B cell (primary cell): ENCODE measurements around the gene RAB11B. TPM values are rescaled to one million over a fixed set of nuclear protein-coding genes. Genes with fewer than 3 reads are reported as not detected.
"Not testable (repeated sequence)": the region's sequence is repeated elsewhere in the genome, so short reads cannot be mapped to it uniquely, and the experiment has no call there.

Source experiments
- ATAC-seq: fragments of 200-7000 bp; cut with Tn5 transposase; one replicate; pipeline ENCODE4 v1.10.0; 2021; ENCODE audit warnings: low read depth, mild to moderate bottlenecking, moderate number of reproducible peaks, moderate library complexity
- CTCF ChIA-PET: fragments of 350-600 bp; sonication (Branson Sonifier 250); formaldehyde crosslinking; loops from one replicate; lab custom pipeline; 2021; ENCODE audit warnings: antibody characterized with exemption, inconsistent platforms; lab: Charles Lee
- POLR2A ChIA-PET: fragments of 350-600 bp; sonication (Branson Sonifier 250); formaldehyde crosslinking; loops from one replicate; lab custom pipeline; 2021; ENCODE audit warnings: antibody characterized with exemption; lab: Charles Lee
- DNase-seq: peaks from one replicate; pipeline ENCODE4 v3.0.0; 2013
- H2AFZ ChIP-seq: 2 replicates; pipeline ENCODE4 v1.6.1; 2012; ENCODE audit warnings: mild to moderate bottlenecking, low read depth, low read length; ENCODE audit not compliant: insufficient read depth, poor library complexity, severe bottlenecking
- H3K27ac ChIP-seq, 2 donors: 1 replicate in 1 of 2; 2 replicates in 1 of 2; pipeline ENCODE4 v1.5.1; 2012 to 2013; ENCODE audit warnings: low read length in 2 of 2, mild to moderate bottlenecking in 2 of 2, moderate library complexity in 1 of 2
- H3K27me3 ChIP-seq, 4 experiments: fragments of 200-600 bp in 1 of 4; sonication (generic) in 1 of 4; replicated peaks in 1 of 4; 1 replicate in 2 of 4; 2 replicates in 2 of 4; pipeline versions ENCODE4 v1.6.1 to v1.7.0; 2013 to 2016; ENCODE audit warnings: low read length in 3 of 4, mild to moderate bottlenecking in 2 of 4, mixed read lengths in 1 of 4, moderate library complexity in 1 of 4; ENCODE audit not compliant: insufficient read depth in 4 of 4, control insufficient read depth in 3 of 4; ENCODE audit errors: control extremely low read depth in 1 of 4
- H3K36me3 ChIP-seq, 2 experiments: replicated peaks in 1 of 2; 1 replicate in 1 of 2; 2 replicates in 1 of 2; pipeline versions ENCODE4 v1.6.1 to v1.7.1; 2013; ENCODE audit warnings: low read length in 1 of 2; ENCODE audit not compliant: insufficient read depth in 2 of 2, control insufficient read depth in 1 of 2; ENCODE audit errors: control extremely low read depth in 1 of 2, extremely low read depth in 1 of 2
- H3K4me1 ChIP-seq, 2 donors: fragments of 200-600 bp in 1 of 2; sonication (generic) in 1 of 2; 1 replicate in 1 of 2; 2 replicates in 1 of 2; pipeline versions ENCODE4 v1.5.1 to v1.6.1; 2013 to 2017; ENCODE audit warnings: low read length in 2 of 2; ENCODE audit not compliant: control insufficient read depth in 2 of 2, insufficient read depth in 2 of 2
- H3K4me2 ChIP-seq: replicated peaks from 2 replicates; pipeline ENCODE3; 2012; ENCODE audit warnings: mild to moderate bottlenecking, low read depth, low read length; ENCODE audit not compliant: poor library complexity, severe bottlenecking
- H3K4me3 ChIP-seq, 5 experiments: fragments of 200-600 bp in 1 of 5; sonication (generic) in 1 of 5; 1 replicate in 3 of 5; 2 replicates in 2 of 5; pipeline versions ENCODE4 v1.5.1 to v1.7.0; 2011 to 2016; ENCODE audit warnings: low read length in 4 of 5, mild to moderate bottlenecking in 4 of 5, low read depth in 2 of 5, control low read depth in 1 of 5, moderate library complexity in 1 of 5; ENCODE audit not compliant: insufficient read depth in 1 of 5; ENCODE audit errors: control extremely low read depth in 1 of 5, extremely low read depth in 1 of 5
- H3K79me2 ChIP-seq: fragments of 200-600 bp; sonication (generic); one replicate; pipeline ENCODE4 v1.6.0; 2016; ENCODE audit warnings: low read length; ENCODE audit not compliant: control insufficient read depth, insufficient read depth
- H3K9ac ChIP-seq: fragments of 200-600 bp; sonication (generic); 2 replicates; pipeline ENCODE4 v1.6.1; 2017; ENCODE audit warnings: mild to moderate bottlenecking, low read length, moderate library complexity
- H3K9me3 ChIP-seq, 3 donors: one replicate each; pipeline versions ENCODE4 v1.6.1 to v1.7.1; 2013; ENCODE audit warnings: low read length in 2 of 3; ENCODE audit not compliant: control insufficient read depth in 2 of 3, insufficient read depth in 1 of 3; ENCODE audit errors: control extremely low read depth in 1 of 3
- H4K20me1 ChIP-seq: 2 replicates; pipeline ENCODE4 v1.6.0; 2012; ENCODE audit warnings: mild to moderate bottlenecking, low read length; ENCODE audit not compliant: insufficient read depth, control insufficient read depth, poor library complexity, severe bottlenecking
- H3K27ac Mint-ChIP-seq: one replicate; pipeline ENCODE4 v1.8.0; 2021; ENCODE audit warnings: mixed read lengths
- H3K27me3 Mint-ChIP-seq: one replicate; pipeline ENCODE4 v1.8.0; 2021; ENCODE audit warnings: mixed read lengths
- H3K4me1 Mint-ChIP-seq: one replicate; pipeline ENCODE4 v1.8.0; 2021; ENCODE audit warnings: mixed read lengths
- H3K4me3 Mint-ChIP-seq: one replicate; pipeline ENCODE4 v1.8.0; 2021; ENCODE audit warnings: mixed read lengths
- H3K9me3 Mint-ChIP-seq: one replicate; pipeline ENCODE4 v1.8.0; 2022; ENCODE audit warnings: mixed read lengths; ENCODE audit not compliant: insufficient read depth
- CTCF ChIP-seq: fragments of 200-600 bp; IDR thresholded peaks from one replicate; pipeline ENCODE4 v1.8.0; 2022; ENCODE audit warnings: antibody characterized with exemption, mild to moderate bottlenecking
- EZH2 ChIP-seq: IDR thresholded peaks from 2 replicates; pipeline ENCODE4 v1.6.1; 2012; ENCODE audit warnings: borderline replicate concordance, low read depth, mild to moderate bottlenecking, moderate library complexity, low read length; ENCODE audit not compliant: insufficient read depth, poor library complexity, severe bottlenecking
- WGBS: methylation state at CpG from one replicate; pipeline ENCODE4 v1.1.5; 2013; ENCODE audit warnings: missing lambda C conversion rate; ENCODE audit not compliant: insufficient coverage; 5-methylcytosine and 5-hydroxymethylcytosine counted together
- intact Hi-C: fragments of 100-400 bp; cut with micrococcal nuclease; formaldehyde crosslinking; loops from one replicate; pipeline ENCODE4 v1.10.0; 2022
- polyA minus RNA-seq: library from RNA; depleted of rRNA, polyadenylated mRNA; stranded (reverse); fragments of >200 nt; gene quantifications from 2 replicates; pipeline ENCODE4 v1.2.3, GENCODE V29; 2012
- polyA plus RNA-seq: library from polyadenylated mRNA; depleted of rRNA; stranded (reverse); fragments of >200 nt; gene quantifications from 2 replicates; pipeline ENCODE4 v1.2.3, GENCODE V29; 2012
- total RNA-seq, 2 donors: library from RNA; stranded (reverse); fragments of 120-200 nt in 1 of 2; gene quantifications; 1 replicate in 1 of 2; 2 replicates in 1 of 2; pipeline versions ENCODE4 v1.2.3 to v1.2.4, GENCODE V29; 2013 to 2022

The RAB11B gene
- total RNA-seq: 126 and 130 TPM in 2 replicates
- 6.3 TPM for total RNA-seq (2013)
- polyA plus RNA-seq: 165 and 190 TPM in 2 replicates
- polyA minus RNA-seq: 70.0 and 129 TPM in 2 replicates

GRCh38 chr19:8389891-8390616 lies at the start of gene RAB11B:
Gene RAB11B, plus strand, starts transcription at chr19:8390360. Its CDS starts 57 bp downstream, at chr19:8390417.
- H3K27ac ChIP-seq: peak within 1 kb of the TSS; percentile 70 to 96
- Mint-ChIP-seq H3K9me3 (no peaks in the 10 kb centered on the region), H3K27me3 (no peaks in the 10 kb centered on the region), H3K27ac (peak within 1 kb of the TSS; percentile 98), H3K4me3 (peak within 1 kb of the TSS; percentile 95), H3K4me1 (peaks cover 29% of the 10 kb centered on the region)
- peak within 1 kb of the TSS; percentile 54 to 89 (median 82) for H3K4me3 ChIP-seq
- peaks cover 43% of the 10 kb centered on the region for H4K20me1 ChIP-seq
- H2AFZ ChIP-seq: peak within 1 kb of the TSS; percentile 77
- peaks cover 10 to 20% of the 10 kb centered on the region in 2 donors for H3K4me1 ChIP-seq
- intact Hi-C loops: loop anchor here (1.0 to 5.0 kb wide), 7 partner anchors 23 to 1427 kb away; partner anchors contain the start of genes CD320, FBXL12, HNRNPM and MARCHF2
- peaks cover 0 to 9% (median 0%) of the 10 kb centered on the region in 3 donors for H3K9me3 ChIP-seq
- DNase-seq: peak; percentile 100
- H3K36me3 ChIP-seq: no peaks in the 10 kb centered on the region
- under 1% methylated on average over 67 of the region's 70 CpGs for WGBS
- peaks cover 47% of the 10 kb centered on the region for H3K79me2 ChIP-seq
- POLR2A ChIA-PET: interaction anchor here (0.5 to 1.8 kb wide), 10 partner anchors 13 to 1238 kb away, joined by 3 to 14 read pairs (median 4); partner anchors contain the start of genes HNRNPM, MARCHF2, NDUFA7 and RPS28
- ATAC-seq: peak; percentile 86
- peak within 1 kb of the TSS; percentile 80 for H3K4me2 ChIP-seq
- TF ChIP-seq EZH2 (no peak), CTCF (no peak)
- CTCF ChIA-PET: interaction anchor here (0.9 to 3.9 kb wide), 2 partner anchors 23 to 37 kb away, joined by 4 to 13 read pairs; partner anchors contain the start of gene MARCHF2
- peak within 1 kb of the TSS; percentile 87 for H3K9ac ChIP-seq
- no peaks in the 10 kb centered on the region for H3K27me3 ChIP-seq

- peaks cover 13% of the 10 kb centered on the region for H3K4me1 Mint-ChIP-seq
- Histone ChIP-seq H3K9me3 (peaks cover 0 to 12% (median 0%) of the 10 kb centered on the region in 3 donors), H3K4me1 (peaks cover 9 to 14% of the 10 kb centered on the region in 2 donors), H3K27me3 (peaks cover 0 to 46% (median 12%) of the 10 kb centered on the region in 4 experiments)
- H3K9ac ChIP-seq, intact Hi-C loops, H3K27ac ChIP-seq, H3K9me3 Mint-ChIP-seq, H3K27ac Mint-ChIP-seq, H4K20me1 ChIP-seq, H3K4me3 ChIP-seq, DNase-seq, H3K36me3 ChIP-seq, H2AFZ ChIP-seq, H3K79me2 ChIP-seq, H3K4me2 ChIP-seq, H3K4me3 Mint-ChIP-seq, ATAC-seq: not testable (repeated sequence)
- peaks cover 27% of the 10 kb centered on the region for H3K27me3 Mint-ChIP-seq
- no CpG with 5 or more reads among the region's 4 CpGs for WGBS
- CTCF ChIA-PET: interaction anchor here (0.6 to 1.8 kb wide), 3 partner anchors 12 to 163 kb away, joined by 3 to 15 read pairs (median 4); no protein-coding TSS in a partner anchor
- POLR2A ChIA-PET: interaction anchor here (0.6 to 1.0 kb wide), 2 partner anchors 11 to 105 kb away, joined by 3 to 6 read pairs; no protein-coding TSS in a partner anchor
Observed at GRCh38 chr19:8341504-8341903, 48.7 kb upstream of the RAB11B start.
